Right ventricle myocardium inferior (tissue), 1 donor: Measurements from ENCODE around the gene PNMA1. TPM values are rescaled to one million over a fixed set of nuclear protein-coding genes. Genes with fewer than 3 reads are reported as not detected.

Experiments used
- ATAC-seq: fragments of 200-7000 bp; cut with Tn5 transposase; one replicate; pipeline ENCODE4 v1.9.1; 2020; ENCODE audit warnings: mild to moderate bottlenecking, moderate library complexity
- DNase-seq: peaks from one replicate; pipeline ENCODE4 v3.0.0; 2021; ENCODE audit errors: missing footprints
- intact Hi-C: fragments of 100-400 bp; cut with DNase I; formaldehyde crosslinking; loops from one replicate; pipeline ENCODE4 v1.11.0; 2022
- total RNA-seq: library from RNA; stranded (reverse); fragmentation: NEBNext Ultra II Directional; extraction: Animal tissue kit (Norgen Biotek cat#: 25700); gene quantifications from one replicate; pipeline ENCODE4 v1.2.1, GENCODE V29; 2021
- donor health status: DM: no; HTN: yes; CAD: no; lungs with severe emphysema.

Gene PNMA1
- total RNA-seq, 1 donor from 2014 or later: 14.9 TPM

DNA sequence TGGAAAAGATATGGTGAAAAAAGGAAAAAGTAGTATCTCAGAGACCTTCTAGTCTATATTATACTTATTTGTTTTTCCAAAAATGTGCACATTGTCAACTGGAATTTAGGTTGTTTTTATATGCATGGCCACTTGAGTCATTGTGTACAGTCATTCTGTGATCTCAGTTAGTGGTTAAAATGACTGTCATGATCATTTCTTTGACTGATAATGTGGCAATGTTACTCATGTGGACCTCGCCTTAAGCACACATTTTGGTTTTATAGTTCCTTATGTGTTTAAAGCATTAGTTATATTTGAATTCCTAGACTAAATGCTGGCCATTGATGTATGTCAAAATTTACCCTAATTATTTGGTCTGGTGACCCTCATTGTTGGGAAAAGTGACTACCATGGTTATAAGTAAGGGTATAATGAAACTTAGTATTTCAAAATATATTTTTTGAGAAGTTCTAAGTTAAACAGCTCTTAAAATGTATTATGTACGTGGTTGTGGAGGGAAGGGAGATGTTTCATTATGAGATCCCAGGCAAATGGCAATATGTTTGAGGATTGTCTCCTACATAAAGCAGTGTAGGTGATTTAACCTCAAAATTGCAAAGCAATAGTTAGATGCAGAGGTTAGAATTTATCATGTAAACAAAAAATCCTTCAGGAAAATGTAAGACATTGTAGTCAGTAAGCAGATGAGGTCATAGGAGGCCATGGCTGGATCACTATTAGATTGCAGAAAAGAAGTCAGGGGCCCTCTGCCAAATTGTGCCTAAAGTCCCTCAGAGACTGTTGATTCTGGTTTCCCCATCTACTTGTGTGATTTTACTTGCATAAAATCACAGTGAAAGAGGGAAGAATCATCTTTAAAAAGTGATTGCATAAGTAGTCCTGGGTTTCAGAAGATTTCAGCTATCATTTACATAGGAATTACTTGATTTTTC lies 17.5 kb downstream of the PNMA1 start:
- intact Hi-C loops: no loop called here
- peak; percentile 69 for ATAC-seq

DNA sequence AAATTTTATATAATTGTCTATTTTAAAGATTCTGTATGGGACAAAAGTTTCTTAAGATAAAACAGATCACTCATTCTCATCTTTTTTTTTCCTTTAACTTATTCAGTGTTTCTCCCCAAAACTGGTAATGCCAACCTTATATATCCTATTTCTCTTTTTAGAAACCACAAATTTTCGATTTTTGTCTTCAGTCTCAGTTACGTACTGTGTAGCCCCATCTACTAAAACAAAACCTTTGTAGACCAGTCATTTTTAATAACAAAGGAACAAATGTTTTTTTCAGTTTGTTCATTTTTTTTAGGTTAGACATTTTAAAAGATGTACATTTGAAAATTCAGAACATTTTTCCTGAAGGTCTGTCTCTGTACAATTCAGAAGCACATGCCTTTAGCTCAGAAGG lies 18.2 kb downstream of the PNMA1 start:
- intact Hi-C loops: no loop called here
- ATAC-seq: no peak

More for the DNA sequence above, 17.5 kb downstream of the PNMA1 start:
- DNase-seq: no peak

DNA sequence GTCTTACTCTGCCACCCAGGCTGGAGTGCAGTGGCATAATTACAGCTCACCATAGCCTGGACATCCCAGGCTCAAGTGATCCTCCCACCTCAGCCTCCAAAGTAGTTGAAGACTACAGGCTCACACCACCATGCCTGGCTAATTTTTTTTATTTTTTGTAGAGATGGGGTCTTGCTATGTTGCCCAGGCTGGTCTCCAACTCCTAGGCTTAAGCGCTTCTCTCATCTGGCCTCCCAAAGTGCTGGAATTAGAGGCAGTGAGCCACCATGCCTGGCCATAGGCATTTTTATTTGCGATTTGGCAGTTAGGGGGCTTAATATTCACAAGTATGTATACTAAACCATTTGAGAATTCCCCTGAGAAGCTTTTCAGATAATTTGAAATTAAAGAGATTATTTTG lies 19.1 kb downstream of the PNMA1 start:
- DNase-seq (no peak), ATAC-seq (no peak)
- intact Hi-C loops: no loop called here

More for the DNA sequence above, 18.2 kb downstream of the PNMA1 start:
- DNase-seq: no peak

DNA sequence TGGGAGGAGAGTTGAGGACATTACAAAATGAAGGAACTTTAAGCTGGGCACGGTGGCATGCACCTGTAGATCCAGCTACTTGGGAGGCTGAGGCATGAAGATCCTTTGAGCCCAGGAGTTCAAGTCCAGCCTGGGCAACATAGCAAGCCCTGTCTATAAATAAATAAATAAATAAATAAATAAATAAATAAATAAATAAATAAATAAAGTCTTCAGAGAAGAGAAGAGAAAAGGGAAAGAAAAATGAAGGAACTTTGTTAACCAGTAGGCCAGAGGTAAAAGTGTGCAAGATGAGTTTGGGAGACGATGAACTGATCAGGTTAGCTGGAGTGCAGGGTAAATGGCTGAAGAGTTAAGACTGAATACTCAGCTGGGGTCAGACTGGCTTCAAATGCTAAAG lies 20.1 kb downstream of the PNMA1 start:
- intact Hi-C loops: no loop called here
- ATAC-seq: no peak

DNA sequence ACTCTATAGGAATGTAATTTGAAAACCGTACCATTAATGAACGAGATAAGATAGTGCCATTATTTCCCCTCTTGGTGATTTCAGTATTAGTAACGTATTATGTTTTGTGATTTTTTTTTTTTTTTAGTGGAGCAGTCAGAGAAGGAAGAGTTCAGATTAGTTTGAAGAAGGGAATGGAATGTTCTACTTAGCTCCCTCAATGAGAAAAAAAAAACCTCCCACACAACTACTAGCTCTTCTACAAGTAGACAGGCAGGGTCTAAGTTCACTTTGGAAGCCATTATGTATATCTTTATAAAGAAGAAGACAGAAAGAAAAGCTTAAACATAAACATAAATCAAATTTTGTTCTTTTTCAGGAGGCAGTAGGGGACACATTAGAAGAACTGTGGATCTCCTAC lies 27.3 kb downstream of the PNMA1 start:
- intact Hi-C loops: no loop called here
- ATAC-seq: no peak
- DNase-seq: no peak

More for the DNA sequence above, 20.1 kb downstream of the PNMA1 start:
- DNase-seq: no peak

DNA sequence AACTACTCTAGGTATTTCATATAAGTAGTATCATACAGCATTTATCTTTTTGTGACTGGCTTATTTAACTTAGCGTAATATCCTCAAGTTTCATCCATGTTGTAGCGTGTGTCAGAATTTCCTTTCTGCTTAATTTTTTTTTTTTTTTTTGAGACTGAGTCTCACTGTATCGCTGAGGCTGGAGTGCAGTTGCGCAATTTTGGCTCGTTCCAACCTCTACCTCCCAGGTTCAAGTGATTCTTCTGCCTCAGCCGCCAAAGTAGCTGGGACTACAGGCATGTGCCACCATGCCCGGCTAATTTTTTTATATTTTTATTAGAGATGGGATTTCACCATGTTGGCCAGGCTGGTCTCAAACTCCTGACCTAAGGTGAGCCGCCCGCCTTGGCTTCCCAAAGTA lies 28.9 kb downstream of the PNMA1 start:
- ATAC-seq: no peak
- intact Hi-C loops: no loop called here
- DNase-seq: no peak

DNA sequence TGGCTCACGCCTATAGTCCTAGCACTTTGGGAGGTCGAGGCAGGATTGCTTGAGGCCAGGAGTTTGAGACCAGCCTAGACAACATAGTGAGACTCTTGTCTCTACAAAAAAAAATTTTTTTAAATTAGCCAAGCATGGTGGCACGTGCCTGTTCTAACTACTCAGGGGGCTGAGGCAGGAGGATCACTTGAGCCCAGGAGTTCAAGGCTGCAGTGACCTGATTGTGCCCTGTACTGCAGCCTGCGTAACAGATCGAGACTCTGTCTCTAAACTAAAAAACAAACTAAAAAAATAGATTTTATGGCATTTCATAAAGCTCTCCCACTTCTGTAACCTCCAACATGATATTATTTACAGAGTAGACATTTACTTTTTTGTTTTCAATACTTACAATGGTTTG lies 29.6 kb downstream of the PNMA1 start:
- intact Hi-C loops: no loop called here
- ATAC-seq (no peak), DNase-seq (no peak)

DNA sequence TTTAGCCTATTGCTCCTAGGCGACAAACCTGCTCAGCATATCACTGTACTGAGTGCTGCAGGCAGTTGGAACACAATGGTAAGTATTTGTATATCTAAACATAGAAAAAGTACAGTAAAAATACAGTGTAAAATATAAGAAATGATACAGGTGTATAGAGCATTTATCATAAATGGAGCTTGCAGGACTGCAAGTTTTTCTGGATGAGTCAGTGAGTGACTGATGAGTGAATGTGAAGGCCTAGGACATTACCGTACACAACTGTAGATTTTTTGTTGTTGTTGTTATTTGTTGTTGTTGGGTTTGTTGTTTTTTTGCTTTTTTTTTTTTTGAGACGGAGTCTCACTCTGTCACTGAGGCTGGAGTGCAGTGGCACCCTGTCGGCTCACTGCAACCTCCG lies 33.4 kb downstream of the PNMA1 start:
- intact Hi-C loops: no loop called here
- DNase-seq (no peak), ATAC-seq (no peak)

DNA sequence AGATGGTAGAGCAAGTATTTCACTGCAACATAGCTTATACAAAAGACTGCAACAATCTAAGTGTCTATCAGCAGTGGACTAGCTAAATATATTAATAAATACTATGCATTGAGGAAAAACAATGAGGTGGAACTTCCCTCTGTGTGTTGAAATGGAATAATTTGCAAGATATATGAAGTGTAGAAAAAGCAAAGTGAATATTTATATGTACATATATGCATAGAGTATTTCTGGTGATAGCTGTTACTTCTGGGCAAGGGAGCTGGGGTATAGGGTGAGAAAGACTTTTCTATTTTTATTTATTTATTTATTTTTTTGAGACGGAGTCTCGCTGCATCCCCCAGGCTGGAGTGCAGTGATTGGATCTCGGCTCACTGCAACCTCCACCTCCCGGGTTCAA lies 35.5 kb downstream of the PNMA1 start:
- no peak for ATAC-seq
- DNase-seq: no peak
- intact Hi-C loops: no loop called here

DNA sequence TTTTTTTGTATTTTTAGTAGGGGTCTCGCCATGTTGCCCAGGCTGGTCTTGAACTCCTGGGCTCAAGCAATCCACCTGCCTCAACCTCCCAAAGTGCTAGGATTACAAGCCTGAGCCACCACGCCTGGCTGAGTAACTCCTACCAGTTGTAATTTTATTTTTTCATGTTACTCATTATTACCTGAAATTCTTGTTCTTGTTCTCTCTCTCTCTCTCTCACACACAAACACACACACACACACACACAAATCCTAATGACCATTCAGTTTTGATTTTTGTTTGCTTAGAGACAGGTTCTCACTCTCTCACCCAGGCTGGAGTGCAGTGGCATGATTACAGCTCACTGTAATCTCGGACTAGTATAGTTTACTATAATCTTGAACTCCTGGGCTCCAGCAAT lies 39.2 kb downstream of the PNMA1 start:
- ATAC-seq: no peak

DNA sequence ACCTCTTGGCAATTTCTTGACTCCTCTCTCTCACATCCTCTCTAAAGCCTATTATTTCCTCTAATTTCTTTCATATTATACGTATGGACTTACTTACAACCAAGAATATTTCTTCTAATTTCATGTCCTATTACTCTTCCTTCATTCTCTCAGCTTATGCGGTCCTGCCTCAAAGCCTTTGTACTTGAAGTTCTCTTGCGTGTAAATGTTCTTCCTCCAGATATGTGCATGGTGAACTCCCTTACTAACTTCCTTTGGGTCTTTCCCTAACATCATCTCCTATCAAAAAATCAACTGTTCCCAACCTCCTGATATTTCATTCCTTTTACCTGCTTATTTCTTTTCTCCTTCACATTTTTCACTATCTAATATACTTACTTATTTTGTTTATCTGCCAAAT lies 46.3 kb downstream of the PNMA1 start:
- ATAC-seq (no peak), DNase-seq (no peak)
- intact Hi-C loops: no loop called here

More for the DNA sequence above, 39.2 kb downstream of the PNMA1 start:
- intact Hi-C loops: no loop called here
- DNase-seq: no peak

DNA sequence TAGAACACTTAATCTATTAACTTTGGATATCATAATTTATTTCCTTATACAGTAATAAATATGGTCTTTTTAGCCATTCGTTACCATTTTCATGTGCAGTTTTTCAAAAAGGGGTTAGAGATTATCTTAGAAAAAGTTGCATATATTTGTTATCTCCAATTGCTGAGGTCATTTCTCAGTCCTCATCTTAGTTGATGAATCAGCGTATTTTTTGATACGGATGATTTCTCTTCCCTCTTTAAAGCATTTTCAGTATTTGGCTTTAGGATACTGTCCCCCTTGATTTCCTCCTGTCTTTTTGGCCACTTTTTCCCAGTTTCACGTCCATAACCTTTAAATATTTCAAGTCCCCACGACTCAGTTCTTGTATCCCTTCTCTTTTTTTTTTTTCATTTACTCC lies 47.6 kb downstream of the PNMA1 start:
- DNase-seq (no peak), ATAC-seq (no peak)
- intact Hi-C loops: no loop called here

DNA sequence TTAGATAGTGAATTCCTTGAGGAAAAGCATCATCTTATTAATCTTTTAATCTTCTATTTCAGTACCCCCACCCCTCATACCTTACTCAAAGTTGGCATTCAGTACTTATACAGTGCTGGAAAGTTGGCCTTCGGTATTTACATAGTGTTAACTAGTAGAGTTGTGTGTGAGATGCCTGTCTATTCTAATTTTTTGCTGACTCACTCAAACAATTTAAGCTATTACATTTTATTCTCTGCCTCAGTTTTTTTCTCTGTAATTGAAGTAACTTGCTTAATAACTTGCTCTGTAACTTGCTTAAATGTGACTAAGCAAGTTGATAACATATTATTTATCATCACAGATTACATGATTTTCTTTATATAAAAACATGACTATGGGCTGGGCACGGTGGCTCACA lies 49.1 kb downstream of the PNMA1 start:
- DNase-seq (no peak), ATAC-seq (no peak)
- intact Hi-C loops: no loop called here

DNA sequence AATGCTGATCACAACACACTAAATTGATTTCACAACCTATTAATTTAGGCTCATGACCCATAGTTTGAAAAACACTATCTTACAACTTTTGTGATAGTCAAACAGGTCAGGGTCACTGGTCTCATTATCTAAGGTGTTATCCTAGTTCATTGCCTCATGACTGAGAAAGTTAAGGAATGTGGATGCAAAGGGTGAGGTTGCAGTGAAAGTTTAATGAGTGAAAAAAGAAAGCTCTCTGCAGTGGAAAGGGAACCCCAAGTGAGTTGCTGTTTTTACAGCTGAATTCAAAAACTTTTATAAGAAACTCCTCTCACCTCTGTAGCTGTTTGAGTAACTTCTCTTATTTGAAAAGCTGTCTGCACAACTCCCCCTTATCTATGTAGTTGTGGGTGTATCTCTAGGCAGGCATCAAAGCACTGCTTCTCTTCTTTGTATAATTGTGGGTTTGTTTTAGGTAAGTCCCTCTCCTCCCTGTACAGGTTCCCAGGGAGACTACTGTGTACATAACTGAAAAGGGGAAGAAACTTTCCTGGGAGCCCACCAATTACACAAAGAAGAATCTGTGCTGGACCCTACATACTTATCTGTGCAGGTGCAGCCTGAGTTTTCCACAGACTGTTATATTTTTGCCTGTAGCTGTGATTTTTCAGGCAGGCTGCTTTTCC lies 50.5 kb downstream of the PNMA1 start:
- intact Hi-C loops: no loop called here
- ATAC-seq: no peak

DNA sequence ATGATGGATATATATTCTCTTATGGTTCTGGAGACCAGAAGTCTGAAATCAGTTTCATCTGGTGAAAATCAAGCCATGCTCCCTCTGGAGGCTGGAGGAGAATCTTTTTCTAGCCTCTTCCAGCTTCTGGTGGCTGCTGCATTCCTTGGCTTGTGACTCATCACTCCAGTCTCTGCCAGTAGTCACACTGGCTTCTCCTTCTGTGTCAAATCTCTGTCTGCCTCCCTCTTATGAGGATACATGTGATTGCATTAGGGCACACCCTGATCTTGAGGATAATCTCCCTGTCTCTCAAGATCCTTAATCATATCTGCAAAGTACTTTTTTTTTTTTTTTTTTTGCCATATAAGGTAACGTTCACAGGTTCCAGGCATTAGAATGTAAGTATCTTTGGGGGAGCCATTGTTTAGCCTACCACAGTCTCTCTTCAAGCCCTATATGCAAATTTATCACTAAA lies 51.7 kb downstream of the PNMA1 start:
- intact Hi-C loops: no loop called here

More for the DNA sequence above, 50.5 kb downstream of the PNMA1 start:
- no peak for DNase-seq

DNA sequence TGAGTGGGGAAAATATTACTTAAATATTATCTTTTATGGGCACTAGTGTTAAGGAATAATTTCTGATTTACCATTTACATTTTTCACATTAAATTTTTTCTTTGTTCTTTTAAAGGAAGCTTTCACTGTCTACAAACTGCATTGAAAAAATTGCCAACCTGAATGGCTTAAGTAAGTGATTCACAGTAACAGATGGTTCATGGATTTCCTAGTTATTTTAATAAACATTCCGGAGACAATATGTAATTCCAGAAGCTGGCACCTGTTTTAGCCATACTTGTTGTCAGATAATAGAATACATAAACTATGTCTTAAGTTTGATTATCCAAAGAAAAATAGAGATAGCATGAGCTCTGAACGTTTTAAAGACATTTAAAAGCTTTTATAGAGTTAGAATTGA lies 52.3 kb downstream of the PNMA1 start:
- DNase-seq: no peak
- no peak for ATAC-seq
- intact Hi-C loops: no loop called here

More for the DNA sequence above, 51.7 kb downstream of the PNMA1 start:
- ATAC-seq: no peak
- no peak for DNase-seq
